ENCODE results near the gene NFIA.

The NFIA gene

DNA sequence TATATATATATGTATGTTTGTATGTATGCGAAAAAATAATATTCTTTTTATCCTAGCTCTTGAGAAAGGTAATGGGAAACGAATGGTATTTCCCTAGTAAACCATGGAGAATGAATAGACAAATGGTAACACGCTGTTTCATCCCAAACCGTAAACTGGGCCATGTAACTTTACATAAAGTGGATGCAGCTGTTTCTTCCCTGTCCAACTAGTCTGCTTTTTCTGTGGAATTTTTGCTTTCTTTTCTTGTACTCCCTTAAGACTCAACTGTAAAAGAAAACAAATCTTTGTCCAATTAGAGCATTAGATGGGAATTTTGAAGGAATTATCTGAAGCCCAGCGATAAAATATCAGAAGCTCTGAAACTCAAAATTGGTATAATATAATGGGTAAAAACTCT is 198.1 kb downstream of the NFIA start:
- DNase-seq = no peak

DNA sequence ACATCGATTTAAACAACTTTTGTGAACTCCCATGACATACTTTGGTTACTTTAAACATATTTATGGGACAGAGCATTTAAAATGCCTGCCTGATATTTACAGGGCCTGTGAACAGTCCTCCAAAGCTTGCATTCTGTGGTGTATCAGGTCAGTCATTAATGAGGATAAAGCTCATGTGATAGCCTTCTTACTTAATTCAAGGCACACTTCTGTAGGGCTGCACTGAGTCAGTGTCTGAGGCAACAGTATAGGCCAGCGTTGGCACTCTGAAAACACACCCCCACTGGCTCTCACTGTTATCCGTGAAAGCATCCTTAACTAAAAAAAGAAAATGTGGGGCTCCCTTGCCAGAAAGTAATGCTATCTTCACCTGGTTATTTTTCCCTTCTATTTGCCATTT is 200.0 kb downstream of the NFIA start:
- no peak for DNase-seq

DNA sequence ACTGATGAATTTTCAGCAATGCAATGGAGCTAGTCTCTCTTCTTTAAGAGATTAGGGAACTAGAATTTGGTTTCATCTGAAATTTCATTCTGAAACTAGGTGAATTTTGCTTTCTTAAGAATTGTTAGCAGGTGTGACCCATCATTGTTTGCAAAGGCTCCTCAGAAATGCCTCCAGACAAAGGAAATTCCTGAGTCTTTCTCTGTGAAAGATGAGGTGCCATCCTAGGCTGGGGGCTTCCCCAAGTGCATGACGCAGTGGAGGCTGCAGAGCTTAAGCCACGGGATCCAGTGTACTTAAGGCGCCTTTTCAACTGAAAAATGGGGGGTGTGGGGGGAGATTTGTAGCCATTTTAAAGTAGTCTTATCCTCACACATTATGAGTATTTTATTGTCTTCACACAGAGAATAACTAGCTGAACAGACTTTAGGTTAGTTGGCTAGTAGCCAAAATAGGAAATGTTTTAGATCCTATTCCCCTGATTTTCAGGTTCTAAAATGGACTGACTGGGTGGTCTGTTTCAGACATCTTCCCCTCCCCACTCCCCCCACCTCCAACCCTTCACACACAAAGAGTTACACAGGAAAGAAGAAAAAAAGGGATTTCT is 202.0 kb downstream of the NFIA start:
- DNase-seq = no peak

DNA sequence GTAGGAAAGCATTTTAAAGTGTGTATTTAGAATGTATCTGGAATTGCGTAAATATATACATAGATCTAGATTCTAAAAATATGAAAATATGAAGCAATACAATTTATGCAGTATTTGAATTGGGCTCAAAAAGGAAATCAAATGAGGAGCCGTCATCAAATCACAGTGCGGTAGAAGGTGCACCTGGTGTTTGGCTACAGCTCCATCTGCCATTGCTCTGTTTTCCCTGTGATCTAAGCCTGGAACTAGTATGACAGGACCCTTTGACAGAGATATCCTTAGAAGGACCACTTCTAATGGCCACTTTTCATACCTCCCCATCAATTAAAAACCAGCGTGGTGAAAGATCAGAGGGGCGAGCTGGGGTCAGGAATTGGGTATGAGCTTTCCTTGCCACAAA is 202.6 kb downstream of the NFIA start:
- DNase-seq = no peak

DNA sequence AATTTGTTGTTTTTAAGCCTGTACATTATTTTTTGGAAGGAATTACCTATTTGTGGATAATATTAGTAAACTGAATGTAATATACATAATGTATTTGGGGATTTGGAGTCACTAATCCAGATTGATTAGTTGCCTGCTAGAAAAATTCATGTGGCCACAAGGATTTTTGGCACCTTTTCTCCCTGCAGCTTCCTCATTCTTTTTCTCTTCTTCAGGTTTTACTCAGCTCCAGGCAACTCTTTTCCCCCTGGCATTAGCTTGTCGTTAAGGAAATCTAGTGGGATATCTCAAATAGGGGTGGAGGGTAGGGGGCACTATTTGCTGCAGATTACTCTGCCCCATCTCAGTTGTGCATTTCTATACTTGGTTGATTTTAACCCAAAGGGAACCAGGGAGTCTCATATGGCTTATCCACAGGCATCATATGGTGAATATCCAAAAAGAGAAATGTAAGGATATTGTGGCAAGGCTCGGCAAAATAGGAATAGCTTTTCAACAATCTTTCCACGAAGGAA is 203.1 kb downstream of the NFIA start:
- DNase-seq = no peak

DNA sequence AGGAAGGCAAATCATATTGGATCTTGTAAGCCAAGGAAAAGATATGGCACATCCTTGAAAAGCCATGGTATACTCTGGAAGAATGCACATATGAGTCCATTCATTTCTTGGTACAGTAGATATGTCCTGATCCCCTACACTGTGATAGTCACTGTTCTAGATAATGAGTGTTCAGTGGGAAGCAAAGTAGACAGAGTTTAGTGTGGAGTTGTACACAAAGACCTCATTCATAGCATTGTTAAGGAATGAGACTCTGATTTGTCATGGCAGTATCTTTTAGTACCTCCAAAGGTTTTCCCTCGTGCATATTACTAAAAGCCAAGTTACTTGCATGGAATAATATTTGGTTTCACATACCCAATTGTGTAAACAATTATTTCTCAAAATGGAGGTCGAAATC is 204.7 kb downstream of the NFIA start:
- no peak for DNase-seq

DNA sequence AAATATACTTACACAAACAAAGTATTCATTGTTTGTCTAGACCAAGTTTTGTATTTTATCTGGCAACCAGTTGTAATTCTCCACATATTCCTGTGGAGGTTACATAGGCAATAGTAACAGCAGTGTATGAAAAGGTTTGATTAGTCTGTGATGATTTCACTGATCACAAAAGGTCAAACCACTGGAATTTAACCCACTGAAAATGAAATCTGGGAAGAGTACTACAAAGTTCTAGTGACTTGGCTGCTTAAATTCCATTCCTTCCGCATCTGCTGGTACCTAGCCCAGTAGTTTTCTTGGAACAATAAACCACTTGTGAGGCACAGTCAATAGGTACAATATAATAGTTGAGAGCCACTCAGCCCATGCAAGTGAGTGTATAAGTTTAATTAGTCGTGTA is 205.4 kb downstream of the NFIA start:
- no peak for DNase-seq

DNA sequence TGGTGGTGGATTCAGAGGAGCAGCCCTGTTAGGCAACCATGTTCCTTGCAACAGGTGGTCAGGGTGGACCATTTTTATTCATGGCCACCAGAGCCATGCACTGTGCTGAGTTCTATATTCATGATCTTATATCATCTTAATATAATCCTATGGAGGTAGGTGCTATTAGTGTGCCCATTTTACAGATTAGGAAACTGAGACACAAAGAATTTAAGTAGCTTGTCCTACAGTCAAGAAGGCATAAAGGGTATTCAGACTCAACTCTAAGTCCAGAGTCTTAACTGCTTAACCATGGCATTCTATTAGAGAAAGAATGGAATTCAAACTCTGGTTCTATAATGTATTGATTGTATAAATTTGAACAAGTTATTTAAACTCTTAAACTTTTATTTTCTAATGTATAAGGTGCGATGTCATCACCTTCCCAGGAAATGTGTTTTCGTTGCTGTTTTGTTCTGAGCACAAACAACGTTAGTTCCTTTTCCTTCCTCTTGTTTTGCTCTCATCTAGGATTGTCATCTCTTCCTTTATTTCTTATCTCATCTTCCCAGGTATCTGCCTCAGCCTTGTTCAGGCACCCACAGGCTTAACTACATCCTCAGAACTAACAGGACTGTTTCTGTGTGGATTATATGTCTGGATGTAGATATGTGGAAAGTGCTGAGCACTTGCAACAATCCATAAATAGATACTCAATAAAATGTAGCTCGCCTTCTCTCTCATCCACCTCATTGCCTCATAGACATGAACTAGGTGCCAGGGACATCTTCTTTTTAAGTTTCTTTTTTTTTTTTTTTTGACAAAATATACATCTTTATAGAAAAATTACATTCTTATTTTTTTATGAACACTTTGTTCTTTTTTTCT is 207.1 kb downstream of the NFIA start:
- no peak for DNase-seq

DNA sequence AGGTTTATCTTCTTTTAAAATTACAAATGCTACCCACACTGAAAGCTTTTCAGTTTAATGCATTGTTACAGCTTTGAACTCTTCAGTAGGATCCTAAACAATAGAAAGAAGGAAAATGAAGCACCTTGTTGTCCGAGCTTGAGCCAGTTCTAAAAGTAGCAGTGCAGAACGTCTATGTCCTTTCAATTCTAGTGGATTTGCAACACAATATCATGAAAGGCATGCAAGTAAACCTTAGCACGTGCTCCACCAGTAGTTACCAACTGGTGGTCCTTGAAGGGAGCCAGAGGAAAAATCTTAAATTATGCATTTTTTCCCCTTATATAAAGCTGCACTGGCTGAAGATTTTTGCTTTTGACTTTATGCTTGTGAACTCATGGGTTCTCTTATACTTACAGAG is 208.2 kb downstream of the NFIA start:
- DNase-seq = no peak

DNA sequence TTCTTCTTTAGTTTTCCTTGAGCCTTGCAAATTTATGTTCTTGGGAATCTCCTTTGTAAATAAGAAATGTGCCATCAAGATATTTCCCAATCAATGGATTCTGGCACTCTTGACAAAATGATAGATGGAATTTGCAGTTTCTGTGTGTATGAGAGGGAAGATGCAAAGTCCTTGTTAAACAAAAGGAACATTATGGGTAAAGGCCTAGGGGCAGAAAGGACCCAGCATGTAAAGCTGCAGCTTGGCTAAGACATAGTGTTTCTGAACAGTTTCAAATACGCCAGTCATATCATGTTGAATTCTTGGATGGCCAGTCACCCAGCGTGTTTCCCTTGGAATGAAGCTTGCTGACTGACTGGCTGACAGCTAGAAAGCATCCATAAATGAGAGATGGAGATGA is 210.8 kb downstream of the NFIA start:
- no peak for DNase-seq

DNA sequence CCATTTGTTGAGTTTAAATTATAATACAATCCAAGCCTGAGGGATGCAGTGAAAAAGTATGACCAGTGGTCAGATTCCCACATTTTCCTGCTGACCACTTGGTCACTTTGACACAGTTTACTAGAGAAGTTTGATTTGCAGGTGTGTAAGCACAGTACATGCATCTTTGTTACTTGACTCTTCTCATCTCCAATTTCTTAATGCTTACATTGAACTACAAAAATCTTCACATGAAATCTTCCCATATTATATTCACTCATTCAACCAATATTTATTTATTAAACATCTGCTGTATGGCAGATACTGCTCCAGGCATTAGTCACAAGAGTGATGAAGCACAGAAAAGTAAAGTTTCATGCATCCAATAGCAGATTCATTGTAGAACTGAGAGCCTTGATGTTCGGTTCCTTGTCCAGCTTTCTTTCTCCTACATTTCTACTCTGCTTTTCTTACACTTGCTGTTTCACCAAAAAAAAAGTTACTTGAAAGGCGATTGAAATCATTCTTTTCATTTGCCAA is 211.7 kb downstream of the NFIA start:
- DNase-seq = no peak

DNA sequence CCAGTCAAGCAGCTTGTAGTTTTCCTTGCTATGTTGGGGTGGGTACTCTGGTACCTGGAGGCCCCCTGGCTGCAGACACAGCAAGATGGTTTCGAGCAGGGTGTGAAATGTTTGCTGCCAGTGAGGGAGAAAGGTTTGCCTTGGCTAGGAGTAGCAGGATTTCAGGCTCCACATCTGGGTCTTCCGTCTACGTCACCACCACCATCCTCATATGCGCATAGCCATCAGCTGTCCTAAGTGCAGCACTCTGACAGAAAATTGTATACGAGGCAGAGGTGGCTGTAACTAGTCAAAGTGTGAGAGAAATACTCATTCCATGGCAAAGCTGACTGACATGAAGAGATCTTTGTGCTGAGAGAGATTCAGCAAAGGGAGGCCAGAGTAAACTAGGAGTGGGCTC is 212.6 kb downstream of the NFIA start:
- DNase-seq = no peak

DNA sequence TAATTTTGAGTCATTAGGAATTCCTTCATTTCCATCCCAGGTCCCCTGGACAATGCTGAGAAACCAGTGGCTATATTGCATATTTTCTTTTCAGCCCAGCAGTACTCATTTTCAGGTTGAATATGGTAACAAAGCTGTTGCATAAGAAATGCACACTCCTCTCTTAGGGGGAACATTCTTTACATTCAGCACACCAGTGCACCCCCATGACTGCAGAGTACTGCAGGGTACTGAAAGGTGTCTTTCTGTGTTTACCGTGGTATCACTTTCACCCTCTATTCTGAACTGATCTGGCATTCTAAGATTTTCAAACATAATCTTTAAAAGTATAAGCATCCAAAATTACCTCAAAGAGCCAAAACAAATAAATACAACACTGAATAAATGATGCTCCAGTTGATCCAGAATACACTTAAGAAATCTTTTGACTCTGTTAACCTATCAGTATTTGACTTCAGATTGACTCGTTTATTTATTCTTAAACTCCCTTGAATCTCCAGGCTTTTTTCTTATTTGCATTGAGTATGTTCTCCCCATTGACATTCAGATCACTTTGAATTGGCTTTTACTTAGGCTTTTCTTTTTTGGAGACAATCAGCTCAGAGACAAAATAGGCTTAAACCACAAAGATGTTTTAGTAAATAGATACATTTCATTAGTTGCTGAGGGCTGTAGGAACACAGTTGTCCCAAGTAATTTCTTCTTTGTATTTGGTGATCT is 213.6 kb downstream of the NFIA start:
- DNase-seq = no peak

DNA sequence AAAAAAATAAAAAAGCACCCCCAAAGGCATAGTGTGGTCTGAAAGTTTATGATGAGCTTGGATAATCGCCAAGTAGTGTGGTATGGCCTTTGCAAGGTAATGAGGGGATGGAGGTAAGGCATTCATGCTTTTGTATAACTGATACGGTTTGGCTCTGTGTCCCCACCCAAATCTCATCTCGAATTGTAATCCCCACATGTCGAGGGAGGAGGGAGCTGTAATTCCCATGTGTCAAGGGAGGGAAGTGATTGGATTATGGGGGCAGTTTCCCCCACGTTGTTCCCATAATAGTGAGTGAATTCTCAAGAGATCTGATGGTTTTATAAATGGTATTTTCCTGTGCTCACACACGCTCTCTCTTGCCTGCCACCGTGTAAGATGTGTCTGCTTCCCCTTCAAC is 215.5 kb downstream of the NFIA start:
- DNase-seq = no peak

DNA sequence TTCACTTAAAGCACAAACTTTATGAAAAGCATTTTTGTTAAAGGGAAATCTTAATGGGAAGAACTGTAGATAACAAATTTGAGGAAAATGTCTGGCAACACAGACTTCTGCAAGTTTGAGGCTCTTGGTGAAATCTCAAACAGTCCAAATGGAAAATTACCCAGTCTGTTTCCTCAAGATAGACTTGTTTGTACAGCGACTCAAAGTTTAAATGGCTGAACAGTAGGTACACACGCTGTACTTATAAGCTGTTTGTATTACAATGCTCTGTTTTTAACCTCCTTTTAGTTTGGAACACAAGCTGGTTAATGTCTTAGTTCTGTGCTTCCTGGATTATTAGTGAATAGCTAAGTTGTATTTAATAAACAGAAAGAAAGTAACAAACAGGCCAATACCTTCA is 217.1 kb downstream of the NFIA start:
- no peak for DNase-seq

DNA sequence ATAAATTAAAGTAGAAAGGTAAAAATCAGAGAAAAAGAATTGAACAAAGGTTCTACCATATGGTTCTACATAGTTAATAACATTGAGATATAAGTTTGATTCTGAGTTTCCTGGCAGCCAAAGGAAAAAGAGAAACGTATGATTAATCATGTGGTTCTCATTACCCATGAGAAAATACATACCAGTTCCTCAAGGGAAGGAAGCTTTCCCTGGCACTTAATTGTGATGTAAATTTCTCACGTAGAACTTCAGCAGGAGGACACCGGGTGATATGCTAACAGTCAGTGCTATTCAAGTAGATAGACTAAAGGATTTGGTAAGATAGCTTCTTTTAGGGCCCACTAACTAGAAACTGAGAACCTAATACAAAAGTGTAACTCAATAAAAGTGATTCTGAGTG is 218.5 kb downstream of the NFIA start:
- DNase-seq = no peak

DNA sequence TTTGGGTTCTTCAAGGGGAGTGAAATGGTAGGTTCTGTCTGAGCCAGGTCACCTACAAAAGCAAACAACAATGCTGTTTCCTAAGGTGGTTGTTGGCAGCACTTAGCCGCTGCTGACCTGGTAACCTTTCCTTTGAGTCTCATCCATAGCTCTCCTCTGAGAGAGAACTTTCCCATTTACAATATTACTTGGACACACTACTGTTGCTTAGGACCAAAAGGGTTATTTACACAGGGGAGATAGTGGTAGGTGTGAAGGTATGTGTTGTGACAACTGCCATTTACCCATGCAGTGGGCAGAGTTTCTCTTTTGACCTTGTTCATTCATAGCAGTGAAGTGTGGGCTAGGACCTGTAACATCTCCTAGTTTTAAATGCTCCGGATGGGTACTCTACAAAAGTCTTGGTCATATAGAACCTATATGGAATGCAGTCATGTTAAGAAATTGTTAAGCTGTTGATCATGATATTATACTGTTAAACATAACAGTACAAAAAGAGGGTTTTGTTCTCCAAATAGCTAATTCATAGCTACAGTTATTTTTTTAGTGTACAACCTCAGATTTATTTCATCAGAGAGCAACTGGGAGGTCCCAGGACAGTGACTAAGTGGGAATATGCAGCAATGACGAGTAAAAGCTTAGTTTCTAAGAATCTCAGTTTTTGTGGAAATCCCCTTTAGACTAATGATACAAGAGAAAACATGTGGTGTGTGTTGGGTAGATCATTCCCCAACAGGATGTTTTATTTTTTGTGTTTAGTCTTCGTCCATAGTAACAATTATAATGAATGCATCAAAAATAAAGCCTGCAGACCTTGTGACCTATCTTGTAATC is 219.7 kb downstream of the NFIA start:
- peak; percentile 46 for DNase-seq

DNA sequence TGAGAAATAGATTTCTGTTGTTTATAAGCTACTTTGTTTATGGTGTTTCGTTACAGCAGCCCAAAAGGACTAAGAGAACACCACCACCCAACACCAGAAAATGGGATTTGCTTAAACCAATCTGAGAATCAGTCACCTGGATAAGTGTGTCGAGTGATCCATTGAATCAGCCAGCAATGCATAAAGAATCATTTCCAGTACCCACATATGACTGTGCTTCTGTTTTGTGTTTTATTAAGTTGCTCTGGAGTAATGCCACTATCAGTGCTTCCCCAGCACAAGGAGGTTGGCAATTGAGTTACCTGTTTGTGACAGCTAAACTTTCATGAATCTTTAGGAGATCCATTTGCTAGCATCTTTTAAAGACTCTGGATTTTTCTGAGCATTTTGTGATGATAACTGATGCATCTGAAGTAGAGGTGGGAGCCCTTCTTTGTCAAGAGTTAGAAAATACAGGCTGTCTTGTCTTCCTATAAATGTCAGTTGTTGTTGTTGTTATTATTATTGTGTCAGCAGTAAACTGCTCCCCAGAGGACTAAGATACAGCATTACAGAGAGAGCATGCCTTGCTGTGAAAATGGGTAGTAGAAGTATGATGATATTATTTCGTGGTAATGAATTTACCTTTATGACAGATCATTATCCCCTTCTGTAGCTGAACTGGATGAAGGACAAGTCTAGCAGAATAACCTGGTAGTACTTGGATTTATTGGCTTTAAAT is 225.2 kb downstream of the NFIA start:
- DNase-seq = no peak

DNA sequence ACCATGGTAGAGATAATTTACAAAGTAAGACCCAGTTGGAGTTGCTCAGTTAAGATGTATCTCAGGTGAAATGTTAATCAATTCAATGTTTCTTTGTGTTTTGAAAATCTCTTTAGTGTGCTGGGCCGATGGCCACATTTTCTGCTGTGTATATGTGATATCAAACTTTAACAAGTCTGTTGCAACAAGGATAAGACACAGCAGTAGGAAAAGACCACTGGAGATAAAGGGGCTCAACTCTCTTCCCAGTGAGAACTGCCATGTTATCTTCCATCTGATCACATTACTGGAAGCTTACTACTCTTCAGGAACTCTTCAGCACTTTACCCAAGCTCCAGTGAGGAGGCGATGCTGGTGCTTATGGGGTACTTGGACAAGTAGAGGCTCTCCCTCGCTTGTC is 227.7 kb downstream of the NFIA start:
- no peak for DNase-seq

DNA sequence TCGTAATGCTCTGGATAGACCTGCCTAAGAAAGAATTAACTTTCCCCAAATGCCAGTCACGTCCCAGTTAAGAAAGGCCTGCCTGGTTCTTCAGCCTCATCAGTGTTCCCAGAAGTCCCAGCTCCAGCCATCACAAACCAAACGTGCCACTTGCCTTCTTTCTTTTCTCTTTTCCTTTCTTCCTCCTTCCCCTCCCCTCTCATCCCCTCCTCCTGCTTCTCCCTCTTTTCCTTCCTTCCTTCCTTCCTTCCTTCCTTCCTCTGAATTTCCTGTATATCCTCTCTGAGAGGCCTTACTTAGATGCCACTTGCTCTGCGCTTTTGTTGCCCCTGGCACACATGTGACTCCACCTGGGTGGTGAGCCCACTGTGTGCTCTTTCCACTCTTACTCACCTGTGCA is 228.2 kb downstream of the NFIA start:
- DNase-seq = no peak

DNA sequence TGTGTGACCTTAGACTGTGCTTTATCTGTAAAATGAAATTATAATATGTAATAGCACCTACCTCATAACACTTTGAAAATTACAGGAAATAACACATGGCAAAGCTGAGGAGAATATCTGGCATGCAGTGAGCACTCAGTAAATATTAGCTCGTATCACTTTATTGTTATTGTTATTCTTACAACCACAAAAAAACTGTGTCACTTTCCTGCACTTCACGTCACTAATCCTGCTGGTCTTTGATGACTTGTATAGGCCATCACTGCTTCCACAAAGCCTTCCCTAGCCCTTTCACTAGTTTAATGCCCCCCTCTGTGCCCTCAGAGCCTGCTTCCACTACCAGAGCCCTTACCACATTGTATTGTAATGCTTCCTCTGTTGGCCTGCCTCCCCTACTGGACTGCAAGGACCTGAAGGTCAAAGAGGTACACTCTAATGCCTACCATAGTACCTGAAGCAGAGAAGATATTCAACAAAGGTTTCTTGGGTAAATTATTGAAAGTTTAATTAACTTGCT is 231.6 kb downstream of the NFIA start:
- DNase-seq = no peak

DNA sequence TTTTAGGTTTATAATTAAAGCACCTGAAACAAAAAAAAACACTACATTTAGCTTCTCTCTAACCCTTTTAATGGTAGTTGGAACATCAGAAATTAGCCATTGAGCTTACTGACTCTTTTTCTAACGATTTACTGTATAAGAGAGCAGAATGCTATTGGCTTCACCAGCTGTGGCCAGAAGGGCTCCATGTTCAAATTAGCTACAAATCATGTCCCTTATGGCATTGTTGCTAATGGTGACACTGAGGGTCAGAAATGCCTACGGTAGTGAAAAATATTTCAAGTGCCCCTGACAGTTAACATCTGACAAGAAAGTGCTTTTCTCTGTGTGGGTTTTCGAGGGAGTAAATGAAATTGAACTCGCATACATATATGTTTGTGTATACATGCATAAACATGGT is 232.7 kb downstream of the NFIA start:
- DNase-seq = no peak

Data from femur (tissue), 1 donor.